SK-N-SH treated with all-trans-retinoic acid at 6 μM for 48 hours (cell line): ENCODE data around the gene SLC6A6.

Experiments
- ARNTL ChIP-seq: fragments of 450-650 bp; formaldehyde crosslinking; IDR thresholded peaks from 2 replicates; pipeline ENCODE4 v1.5.0; 2020; ENCODE audit warnings: low read depth, mild to moderate bottlenecking, moderate library complexity, borderline replicate concordance
- BACH2 ChIP-seq: fragments of 250-450 bp; sonication (Bioruptor Pico); IDR thresholded peaks from 2 replicates; pipeline ENCODE4 v1.9.0; 2021; ENCODE audit warnings: mild to moderate bottlenecking, borderline replicate concordance
- CREB5 ChIP-seq: fragments of 250-450 bp; sonication (Bioruptor Pico); IDR thresholded peaks from 2 replicates; pipeline ENCODE4 v1.5.1; 2020; ENCODE audit warnings: low read depth, mild to moderate bottlenecking, moderate library complexity
- CSDC2 ChIP-seq: fragments of 250-450 bp; sonication (Bioruptor Pico); IDR thresholded peaks from 2 replicates; pipeline ENCODE4 v1.5.0; 2020; ENCODE audit warnings: mild to moderate bottlenecking, moderate library complexity
- OSR1 ChIP-seq: fragments of 250-450 bp; sonication (Bioruptor Pico); IDR thresholded peaks from 2 replicates; pipeline ENCODE4 v1.8.0; 2022; ENCODE audit warnings: moderate library complexity, mild to moderate bottlenecking, inconsistent platforms
- PATZ1 ChIP-seq: fragments of 250-450 bp; sonication (Bioruptor Pico); IDR thresholded peaks from 2 replicates; pipeline ENCODE4 v1.8.0; 2020; ENCODE audit warnings: mild to moderate bottlenecking, moderate library complexity, borderline replicate concordance
- PPARA ChIP-seq: fragments of 250-450 bp; sonication (Bioruptor Pico); IDR thresholded peaks from 2 replicates; pipeline ENCODE4 v1.5.0; 2020; ENCODE audit warnings: mild to moderate bottlenecking, borderline replicate concordance
- RARB ChIP-seq: fragments of 250-450 bp; sonication (Bioruptor Pico); IDR thresholded peaks from 2 replicates; pipeline ENCODE4 v1.8.0; 2021; ENCODE audit warnings: mild to moderate bottlenecking, moderate library complexity
- ZFP3 ChIP-seq: fragments of 250-450 bp; sonication (Bioruptor Pico); IDR thresholded peaks from 2 replicates; pipeline ENCODE4 v1.5.0; 2020; ENCODE audit warnings: mild to moderate bottlenecking, moderate library complexity
- ZFP30 ChIP-seq: fragments of 450-650 bp; formaldehyde crosslinking; IDR thresholded peaks from 2 replicates; pipeline ENCODE4 v1.5.0; 2022; ENCODE audit warnings: mild to moderate bottlenecking, moderate library complexity
- ZNF70 ChIP-seq: fragments of 450-650 bp; formaldehyde crosslinking; IDR thresholded peaks from 2 replicates; pipeline ENCODE4 v1.5.0; 2020; ENCODE audit warnings: mild to moderate bottlenecking, moderate library complexity
- ZNF8 ChIP-seq: fragments of 450-650 bp; formaldehyde crosslinking; IDR thresholded peaks from 2 replicates; pipeline ENCODE4 v1.5.0; 2020; ENCODE audit warnings: mild to moderate bottlenecking, moderate library complexity

GRCh38 chr3:14404186-14404585 is 1.8 kb downstream of the SLC6A6 start:
- no peak for TF ChIP-seq BACH2 (CRISPR knock-in tag)
- no peak for TF ChIP-seq PATZ1 (CRISPR knock-in tag)
- no peak for TF ChIP-seq ZNF70 (CRISPR knock-in tag)
- no peak for TF ChIP-seq CREB5 (CRISPR knock-in tag)
- no peak for TF ChIP-seq ZFP3 (CRISPR knock-in tag)
- TF ChIP-seq ZNF8 (CRISPR knock-in tag), result no peak
- TF ChIP-seq CSDC2, result no peak
- no peak for TF ChIP-seq PPARA (CRISPR knock-in tag)
- TF ChIP-seq ARNTL (CRISPR knock-in tag), result no peak
- TF ChIP-seq RARB (CRISPR knock-in tag), result no peak
- TF ChIP-seq ZFP30 (CRISPR knock-in tag), result no peak
- TF ChIP-seq OSR1, result no peak
